ENCODE data around the gene C19orf81. TPM values are rescaled to one million over a fixed set of nuclear protein-coding genes. Genes with fewer than 3 reads are reported as not detected.
A peak's percentile ranks its signal among the peaks of the same experiment; 100 is the strongest.
"Not testable (repeated sequence)": the region's sequence is repeated elsewhere in the genome, so short reads cannot be mapped to it uniquely, and the experiment has no call there.

The C19orf81 gene
- total and polyA plus RNA-seq, 7 experiments from 2014 or later, result 0.98 to 1.0 TPM; not detected in 5

DNA sequence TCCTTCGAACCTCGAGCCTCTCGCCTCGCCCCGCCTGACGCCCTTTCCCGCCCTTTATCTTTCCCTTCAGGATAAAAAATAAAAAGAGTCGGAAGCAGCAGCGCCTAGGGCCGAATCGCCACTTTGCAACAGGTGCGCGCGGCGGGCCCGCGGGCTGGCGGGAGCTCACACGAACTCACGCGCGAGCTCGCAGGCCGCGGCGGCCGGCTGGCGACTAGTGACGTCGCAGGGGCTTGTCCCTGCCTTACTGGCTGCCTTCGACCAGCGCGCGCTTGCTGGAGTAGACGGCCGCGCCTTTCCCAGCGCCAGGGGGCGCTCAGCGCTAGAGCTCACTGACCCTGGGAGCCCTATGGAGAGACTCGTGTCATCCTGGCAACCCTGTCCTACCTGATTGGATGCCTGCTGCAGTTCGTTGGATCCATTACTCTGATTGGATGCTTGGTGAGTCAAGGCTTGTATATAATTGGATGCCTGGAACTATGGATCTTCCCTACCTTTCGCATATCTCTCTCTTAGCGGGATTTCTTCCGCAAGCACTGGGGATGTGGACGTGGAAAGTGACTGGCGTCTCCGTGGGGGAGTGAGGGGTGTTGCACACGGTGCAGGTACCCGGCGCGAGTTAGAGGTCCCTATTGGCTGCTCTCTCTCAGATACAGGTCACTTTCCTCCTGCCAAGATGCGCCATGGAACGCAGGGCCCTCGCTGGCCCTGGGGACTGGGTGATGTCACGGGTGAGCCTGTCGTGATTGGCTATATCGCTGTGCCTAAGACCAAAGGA is 43.0 kb upstream of the C19orf81 start:
- not testable (repeated sequence) for H3K9me3 ChIP-seq (ENCODE audit: control insufficient read depth in 2 of 3, low read length in 3 of 3)
- intact Hi-C loops (cut with micrococcal nuclease), result loop anchor here in 1 of 2 donors (5.0 kb wide), 1 partner anchor 176 kb away; no protein-coding TSS in a partner anchor

DNA sequence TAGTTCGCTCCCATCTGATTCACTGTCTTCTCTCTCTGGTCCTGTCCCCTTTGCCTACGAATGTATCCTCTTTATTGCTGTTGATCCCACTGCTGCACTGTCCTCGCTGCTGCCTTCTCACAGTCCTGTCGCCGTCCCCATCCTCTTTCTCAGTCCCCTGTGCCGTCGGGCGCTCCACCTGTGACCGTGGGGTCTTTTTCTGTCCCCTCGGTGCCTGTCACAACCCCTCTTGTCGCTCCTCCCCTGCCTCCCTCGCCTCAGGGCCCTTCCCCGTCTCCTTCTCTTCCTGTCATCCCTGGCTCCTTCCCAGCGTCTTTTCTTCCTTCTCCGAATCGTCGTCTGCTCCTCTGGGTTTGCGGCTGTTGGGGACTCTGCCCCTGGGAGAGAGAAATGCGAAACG is 41.9 kb upstream of the C19orf81 start:
- intact Hi-C loops (cut with micrococcal nuclease), result loop anchor here in 1 of 2 donors (5.0 kb wide), 1 partner anchor 175 kb away; no protein-coding TSS in a partner anchor
- Mint-ChIP-seq H3K27me3 (peaks cover 10 to 55% (median 39%) of the 10 kb centered on the region in 5 donors), H3K4me3 (peak overlapping the region in 4 of 10 donors; percentile 30 to 71 (median 52)), H3K9me3 (peaks cover 0 to 27% (median 8%) of the 10 kb centered on the region in 11 donors), H3K27ac (peak overlapping the region in 1 of 9 donors; percentile 55), H3K36me3 (peaks cover 0 to 12% (median 4%) of the 10 kb centered on the region in 5 donors), H3K4me1 (peaks cover 4 to 25% (median 10%) of the 10 kb centered on the region in 7 donors)
- H3K27ac ChIP-seq (ENCODE audit: low read depth, low read length), result no peak overlapping the region
- DNase-seq (no peak), ATAC-seq (no peak)
- no peaks in the 10 kb centered on the region for H3K4me1 ChIP-seq (ENCODE audit: control insufficient read depth in 2 of 2, insufficient read depth in 2 of 2, low read length in 2 of 2)
- ChIA-PET CTCF (no interaction called here), POLR2A (no interaction called here)
- H3K36me3 ChIP-seq (ENCODE audit: control insufficient read depth in 2 of 3, insufficient read depth in 3 of 3, low read length in 3 of 3), result no peaks in the 10 kb centered on the region
- peaks cover 0 to 4% (median 0%) of the 10 kb centered on the region in 3 experiments for H3K9me3 ChIP-seq (ENCODE audit: control insufficient read depth in 2 of 3, low read length in 3 of 3)
- H3K27me3 ChIP-seq (ENCODE audit: control insufficient read depth in 2 of 2, insufficient read depth in 2 of 2, low read length in 2 of 2), result peaks cover 0 to 3% of the 10 kb centered on the region in 2 donors
- H3K4me3 ChIP-seq (ENCODE audit: low read length), result no peak overlapping the region

More for the DNA sequence above, 43.0 kb upstream of the C19orf81 start:
- Mint-ChIP-seq H3K9me3 (peaks cover 0 to 27% (median 8%) of the 10 kb centered on the region in 11 donors), H3K36me3 (peaks cover 0 to 12% (median 4%) of the 10 kb centered on the region in 5 donors), H3K27me3 (peaks cover 18 to 59% (median 46%) of the 10 kb centered on the region in 5 donors), H3K4me1 (peaks cover 4 to 25% (median 10%) of the 10 kb centered on the region in 7 donors)
- CTCF ChIA-PET; H3K4me3 Mint-ChIP-seq; H3K27me3 ChIP-seq (ENCODE audit: control insufficient read depth in 2 of 2, insufficient read depth in 2 of 2, low read length in 2 of 2); POLR2A ChIA-PET; H3K4me1 ChIP-seq (ENCODE audit: control insufficient read depth in 2 of 2, insufficient read depth in 2 of 2, low read length in 2 of 2); H3K27ac Mint-ChIP-seq; H3K27ac ChIP-seq (ENCODE audit: low read depth, low read length); DNase-seq; H3K4me3 ChIP-seq (ENCODE audit: low read length); H3K36me3 ChIP-seq (ENCODE audit: control insufficient read depth in 2 of 3, insufficient read depth in 3 of 3, low read length in 3 of 3): not testable (repeated sequence)
- ATAC-seq, result peak; percentile 35

DNA sequence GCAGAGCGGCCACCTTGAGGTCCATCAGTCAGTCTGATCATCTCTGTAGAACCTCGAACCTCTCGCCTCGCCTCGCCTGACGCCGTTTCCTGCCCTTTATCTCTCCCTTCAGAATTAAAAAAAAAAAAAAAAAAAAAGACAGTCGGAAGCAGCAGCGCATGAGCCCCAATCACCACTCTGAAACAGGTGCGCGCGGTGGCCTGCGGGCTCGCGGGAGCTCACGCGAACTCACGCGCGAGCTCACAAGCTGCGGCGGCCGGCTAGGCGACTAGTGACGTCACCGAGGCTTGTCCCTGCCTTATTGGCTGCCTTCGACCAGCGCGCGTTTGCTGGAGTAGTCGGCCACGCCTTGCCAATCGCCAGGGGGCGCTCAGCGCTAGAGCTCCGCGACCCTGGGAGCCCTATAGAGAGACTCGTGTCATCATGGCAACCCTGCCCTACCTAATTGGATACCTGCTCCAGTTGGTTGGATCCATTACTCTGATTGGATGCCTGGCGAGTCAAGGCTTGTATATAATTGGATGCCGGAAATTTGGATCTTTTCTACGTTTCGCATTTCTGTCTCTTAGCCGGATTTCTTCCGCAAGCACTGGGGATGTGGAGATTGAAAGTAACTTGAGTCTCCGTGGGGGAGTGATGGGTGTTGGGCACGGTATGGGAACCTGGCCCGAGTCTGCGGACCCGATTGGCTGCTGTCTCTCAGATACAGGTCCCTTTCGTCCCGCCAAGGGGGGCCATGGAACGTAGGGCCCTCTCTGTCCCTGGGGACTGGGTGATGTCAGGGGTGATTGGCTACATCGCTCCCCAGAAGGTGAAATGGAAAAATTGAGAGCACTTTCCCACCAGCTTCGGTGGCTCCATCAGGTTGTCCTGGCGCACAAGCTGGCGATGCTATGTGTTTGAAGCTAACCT is 41.1 kb upstream of the C19orf81 start:
- Mint-ChIP-seq H3K27ac (no peak overlapping the region), H3K36me3 (peaks cover 0 to 12% (median 4%) of the 10 kb centered on the region in 5 donors), H3K9me3 (peaks cover 0 to 27% (median 8%) of the 10 kb centered on the region in 11 donors), H3K27me3 (peaks cover 5 to 48% (median 36%) of the 10 kb centered on the region in 5 donors), H3K4me3 (peak overlapping the region in 8 of 10 donors; percentile 1 to 71 (median 48)), H3K4me1 (peaks cover 4 to 25% (median 10%) of the 10 kb centered on the region in 7 donors)
- ATAC-seq (peak; percentile 78), DNase-seq (peak; percentile 21 to 79 (median 54))
- Histone ChIP-seq H3K4me3 (ENCODE audit: low read length) (no peak overlapping the region), H3K27ac (ENCODE audit: low read depth, low read length) (no peak overlapping the region), H3K36me3 (ENCODE audit: control insufficient read depth in 2 of 3, insufficient read depth in 3 of 3, low read length in 3 of 3) (no peaks in the 10 kb centered on the region), H3K9me3 (ENCODE audit: control insufficient read depth in 2 of 3, low read length in 3 of 3) (peaks cover 0 to 4% (median 0%) of the 10 kb centered on the region in 3 experiments), H3K4me1 (ENCODE audit: control insufficient read depth in 2 of 2, insufficient read depth in 2 of 2, low read length in 2 of 2) (no peaks in the 10 kb centered on the region), H3K27me3 (ENCODE audit: control insufficient read depth in 2 of 2, insufficient read depth in 2 of 2, low read length in 2 of 2) (peaks cover 0 to 3% of the 10 kb centered on the region in 2 donors)
- POLR2A ChIA-PET, result no interaction called here
- CTCF ChIA-PET, result no interaction called here
- intact Hi-C loops (cut with micrococcal nuclease), result loop anchor here in 1 of 2 donors (5.0 kb wide), 1 partner anchor 174 kb away; no protein-coding TSS in a partner anchor

DNA sequence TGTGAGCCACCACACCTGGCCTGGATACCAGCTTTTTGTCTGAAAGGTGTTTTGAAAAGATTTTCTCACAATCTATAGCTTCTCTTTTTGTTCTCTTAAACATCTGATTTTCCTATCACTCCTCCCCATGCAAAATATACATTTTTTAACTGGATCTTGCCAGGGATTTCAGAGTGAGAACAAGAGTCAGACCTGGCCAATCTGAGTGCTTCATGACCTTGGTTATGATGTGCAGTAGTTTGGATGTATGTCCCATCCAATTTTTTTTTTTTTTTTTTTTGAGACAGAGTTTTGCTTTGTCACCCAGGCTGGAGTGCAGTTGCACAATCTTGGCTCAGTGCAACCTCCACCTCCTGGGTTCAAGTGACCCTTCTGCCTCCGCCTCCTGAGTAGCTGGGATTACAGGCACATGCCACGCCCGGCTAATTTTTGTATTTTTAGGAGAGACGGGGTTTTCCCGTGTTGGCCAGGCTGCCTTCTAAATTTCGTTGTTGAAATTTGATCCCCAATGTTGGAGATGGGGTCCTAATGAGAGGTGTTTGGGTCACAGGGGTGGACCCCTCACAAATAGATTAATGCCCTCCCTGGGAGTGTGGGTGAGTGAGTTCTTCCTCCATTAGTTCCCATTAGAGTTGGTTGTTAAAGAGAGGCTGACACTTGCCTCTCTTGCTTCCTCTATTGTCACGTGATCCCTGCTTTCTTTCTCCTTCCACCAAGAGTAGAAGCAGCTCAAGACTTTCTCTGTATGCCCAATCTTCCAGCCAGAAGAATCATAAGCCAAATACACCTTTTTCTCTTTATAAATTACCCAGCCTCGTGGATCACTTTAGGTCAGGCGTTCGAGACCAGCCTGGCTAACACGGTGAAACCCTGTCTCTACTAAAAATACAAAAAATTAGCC is 36.5 kb upstream of the C19orf81 start:
- H3K36me3 ChIP-seq (ENCODE audit: control insufficient read depth in 2 of 3, insufficient read depth in 3 of 3, low read length in 3 of 3); H3K36me3 Mint-ChIP-seq; H3K4me1 Mint-ChIP-seq; H3K27ac ChIP-seq (ENCODE audit: low read depth, low read length); H3K4me3 Mint-ChIP-seq; CTCF ChIA-PET; H3K4me1 ChIP-seq (ENCODE audit: control insufficient read depth in 2 of 2, insufficient read depth in 2 of 2, low read length in 2 of 2); intact Hi-C loops (cut with micrococcal nuclease); H3K4me3 ChIP-seq (ENCODE audit: low read length); ATAC-seq; DNase-seq; H3K27me3 ChIP-seq (ENCODE audit: control insufficient read depth in 2 of 2, insufficient read depth in 2 of 2, low read length in 2 of 2); POLR2A ChIA-PET; H3K9me3 ChIP-seq (ENCODE audit: control insufficient read depth in 2 of 3, low read length in 3 of 3); H3K27ac Mint-ChIP-seq: not testable (repeated sequence)
- Mint-ChIP-seq H3K27me3 (peaks cover 5 to 35% (median 32%) of the 10 kb centered on the region in 5 donors), H3K9me3 (peaks cover 0 to 16% (median 5%) of the 10 kb centered on the region in 11 donors)

DNA sequence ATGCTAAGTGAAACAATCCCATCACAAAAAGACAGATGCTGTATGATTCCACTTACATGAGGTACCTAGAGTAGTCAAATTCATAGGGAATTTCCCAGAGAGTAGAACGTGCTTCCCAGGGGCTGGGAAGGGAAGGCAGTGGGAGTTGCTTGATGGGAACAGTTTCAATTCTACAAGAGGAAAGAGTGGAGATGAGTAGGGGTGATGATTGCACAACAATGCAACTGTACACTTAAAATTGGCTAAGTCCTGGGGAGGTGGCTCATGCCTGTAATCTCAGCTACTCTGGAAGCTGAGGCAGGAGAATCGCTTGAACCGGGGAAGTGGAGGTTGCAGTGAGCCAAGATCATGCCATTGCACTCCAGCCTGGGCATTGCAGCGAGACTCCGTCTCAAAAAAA is 30.9 kb upstream of the C19orf81 start:
- ATAC-seq; H3K27me3 ChIP-seq (ENCODE audit: control insufficient read depth in 2 of 2, insufficient read depth in 2 of 2, low read length in 2 of 2); H3K9me3 ChIP-seq (ENCODE audit: control insufficient read depth in 2 of 3, low read length in 3 of 3); H3K9me3 Mint-ChIP-seq; H3K36me3 Mint-ChIP-seq; H3K27ac ChIP-seq (ENCODE audit: low read depth, low read length); H3K4me3 Mint-ChIP-seq; H3K27ac Mint-ChIP-seq; POLR2A ChIA-PET; H3K36me3 ChIP-seq (ENCODE audit: control insufficient read depth in 2 of 3, insufficient read depth in 3 of 3, low read length in 3 of 3); H3K4me1 Mint-ChIP-seq; H3K4me3 ChIP-seq (ENCODE audit: low read length); CTCF ChIA-PET; DNase-seq; H3K4me1 ChIP-seq (ENCODE audit: control insufficient read depth in 2 of 2, insufficient read depth in 2 of 2, low read length in 2 of 2); intact Hi-C loops (cut with micrococcal nuclease): not testable (repeated sequence)
- peaks cover 0 to 24% (median 12%) of the 10 kb centered on the region in 5 donors for H3K27me3 Mint-ChIP-seq

DNA sequence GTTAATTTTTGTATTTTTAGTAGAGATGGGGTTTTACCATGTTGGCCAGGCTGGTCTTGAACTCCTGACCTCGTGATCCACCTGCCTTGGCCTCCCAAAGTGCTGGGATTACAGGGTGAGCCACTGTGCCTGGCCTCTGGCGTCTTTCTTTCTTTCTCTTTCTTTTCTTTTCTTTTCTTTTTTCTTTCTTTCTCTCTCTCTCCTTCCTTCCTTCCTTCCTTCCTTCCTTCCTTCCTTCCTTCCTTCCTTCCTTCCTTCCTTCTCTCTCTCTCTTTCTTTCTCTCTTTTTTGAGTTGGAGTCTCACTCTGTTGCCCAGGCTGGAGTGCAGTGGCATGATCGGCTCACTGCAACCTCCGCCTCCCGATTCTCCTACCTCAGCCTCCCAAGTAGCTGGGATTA is 30.1 kb upstream of the C19orf81 start:
- H3K36me3 ChIP-seq (ENCODE audit: control insufficient read depth in 2 of 3, insufficient read depth in 3 of 3, low read length in 3 of 3); POLR2A ChIA-PET; H3K9me3 ChIP-seq (ENCODE audit: control insufficient read depth in 2 of 3, low read length in 3 of 3); DNase-seq; ATAC-seq; H3K9me3 Mint-ChIP-seq; H3K4me3 ChIP-seq (ENCODE audit: low read length); H3K4me1 ChIP-seq (ENCODE audit: control insufficient read depth in 2 of 2, insufficient read depth in 2 of 2, low read length in 2 of 2); H3K36me3 Mint-ChIP-seq; H3K4me1 Mint-ChIP-seq; intact Hi-C loops (cut with micrococcal nuclease); H3K27ac ChIP-seq (ENCODE audit: low read depth, low read length); H3K27ac Mint-ChIP-seq; H3K4me3 Mint-ChIP-seq; CTCF ChIA-PET; H3K27me3 ChIP-seq (ENCODE audit: control insufficient read depth in 2 of 2, insufficient read depth in 2 of 2, low read length in 2 of 2): not testable (repeated sequence)
- peaks cover 0 to 23% (median 3%) of the 10 kb centered on the region in 5 donors for H3K27me3 Mint-ChIP-seq

Measured in naive thymus-derived CD4-positive, alpha-beta T cell (primary cell).